Activated CD4-positive, alpha-beta T cell treated with anti-CD3 and anti-CD28 coated beads for 36 hours (primary cell): ENCODE data around the gene PLA2G7. TPM values are rescaled to one million over a fixed set of nuclear protein-coding genes. Genes with fewer than 3 reads are reported as not detected.
A peak's percentile ranks its signal among the peaks of the same experiment; 100 is the strongest.

Source experiments
- ATAC-seq: fragments of 200-7000 bp; cut with Tn5 transposase; one replicate; pipeline ENCODE4 v1.10.0; 2021; ENCODE audit warnings: mild to moderate bottlenecking, moderate library complexity
- CTCF ChIA-PET: fragments of 350-600 bp; sonication (Branson Sonifier 250); formaldehyde crosslinking; loops from one replicate; lab custom pipeline; 2021; ENCODE audit warnings: antibody characterized with exemption; lab: Charles Lee
- POLR2A ChIA-PET: fragments of 350-600 bp; sonication (Branson Sonifier 250); formaldehyde crosslinking; loops from one replicate; lab custom pipeline; 2021; ENCODE audit warnings: antibody characterized with exemption, inconsistent platforms; lab: Charles Lee
- DNase-seq: peaks from one replicate; pipeline ENCODE4 v3.0.0-alpha.2; 2020
- H3K27ac Mint-ChIP-seq: one replicate; pipeline ENCODE4 v1.8.0; 2021; ENCODE audit warnings: mixed read lengths
- H3K27me3 Mint-ChIP-seq: one replicate; pipeline ENCODE4 v1.8.0; 2021; ENCODE audit warnings: mixed read lengths
- H3K36me3 Mint-ChIP-seq: one replicate; pipeline ENCODE4 v1.8.0; 2021; ENCODE audit warnings: low read depth, mixed read lengths
- H3K4me1 Mint-ChIP-seq: one replicate; pipeline ENCODE4 v1.8.0; 2021; ENCODE audit warnings: mixed read lengths
- H3K4me3 Mint-ChIP-seq: one replicate; pipeline ENCODE4 v1.8.0; 2021; ENCODE audit warnings: mild to moderate bottlenecking, moderate library complexity, mixed read lengths
- H3K9me3 Mint-ChIP-seq: one replicate; pipeline ENCODE4 v1.8.0; 2021; ENCODE audit warnings: low read depth, mixed read lengths
- intact Hi-C, 2 experiments: fragments of 100-400 bp; cut with DNase I in 1 of 2; cut with micrococcal nuclease in 1 of 2; formaldehyde crosslinking; loops; one replicate each; pipeline versions ENCODE4 v1.14.2 to v1.15.1; 2022 to 2024; cut with DNase I, micrococcal nuclease
- total RNA-seq, 2 experiments: library from RNA; stranded (reverse); gene quantifications; one replicate each; pipeline ENCODE4 v1.2.3, GENCODE V29; 2021

PLA2G7 gene
- total RNA-seq, 2 experiments from 2014 or later: not detected

GRCh38 chr6:46715141-46715540 lies 20.0 kb downstream of the PLA2G7 start:
- peaks cover 21% of the 10 kb centered on the region for H3K27me3 Mint-ChIP-seq
- DNase-seq: no peak
- POLR2A ChIA-PET: no interaction called here
- no peaks in the 10 kb centered on the region for H3K36me3 Mint-ChIP-seq
- no peak overlapping the region for H3K4me3 Mint-ChIP-seq
- H3K27ac Mint-ChIP-seq: no peak overlapping the region
- no peaks in the 10 kb centered on the region for H3K4me1 Mint-ChIP-seq
- intact Hi-C loops: no loop called here
- CTCF ChIA-PET: no interaction called here
- ATAC-seq: no peak
- no peaks in the 10 kb centered on the region for H3K9me3 Mint-ChIP-seq

GRCh38 chr6:46711491-46711890 lies 23.7 kb downstream of the PLA2G7 start:
- Mint-ChIP-seq H3K4me1 (no peaks in the 10 kb centered on the region), H3K27ac (no peak overlapping the region), H3K4me3 (no peak overlapping the region), H3K9me3 (no peaks in the 10 kb centered on the region), H3K27me3 (peaks cover 20% of the 10 kb centered on the region), H3K36me3 (no peaks in the 10 kb centered on the region)
- CTCF ChIA-PET: interaction anchor here (0.6 kb wide), 1 partner anchor 13 kb away, joined by 3 read pairs; no protein-coding TSS in a partner anchor
- ATAC-seq (no peak), DNase-seq (no peak)
- POLR2A ChIA-PET: no interaction called here
- intact Hi-C loops: no loop called here

- ChIA-PET POLR2A (no interaction called here), CTCF (no interaction called here)
- Mint-ChIP-seq H3K27me3 (peaks cover 31% of the 10 kb centered on the region), H3K4me3 (no peak overlapping the region), H3K4me1 (no peaks in the 10 kb centered on the region), H3K9me3 (no peaks in the 10 kb centered on the region), H3K27ac (no peak overlapping the region), H3K36me3 (no peaks in the 10 kb centered on the region)
- intact Hi-C loops: no loop called here
- ATAC-seq (no peak), DNase-seq (no peak)
These were observed 28.7 kb downstream of the PLA2G7 start for GRCh38 chr6:46706464-46706863.

- Mint-ChIP-seq H3K9me3 (no peaks in the 10 kb centered on the region), H3K4me3 (no peak overlapping the region), H3K36me3 (no peaks in the 10 kb centered on the region), H3K27me3 (peaks cover 28% of the 10 kb centered on the region), H3K27ac (no peak overlapping the region), H3K4me1 (no peaks in the 10 kb centered on the region)
- intact Hi-C loops: loop anchor here in 1 of 2 experiments (5.0 kb wide), 2 partner anchors 78 to 343 kb away; no protein-coding TSS in a partner anchor
- ATAC-seq (peak; percentile 36), DNase-seq (no peak)
- CTCF ChIA-PET: interaction anchor here (0.7 kb wide), 1 partner anchor 442 kb away, joined by 3 read pairs; no protein-coding TSS in a partner anchor
- POLR2A ChIA-PET: no interaction called here
These were observed 30.6 kb downstream of the PLA2G7 start for GRCh38 chr6:46704562-46704961.

- no peak overlapping the region for H3K27ac Mint-ChIP-seq
- no peaks in the 10 kb centered on the region for H3K9me3 Mint-ChIP-seq
- CTCF ChIA-PET: no interaction called here
These were observed 35.2 kb downstream of the PLA2G7 start for GRCh38 chr6:46699970-46700369.

GRCh38 chr6:46690911-46691451 lies 44.2 kb downstream of the PLA2G7 start:
- Mint-ChIP-seq H3K9me3 (no peaks in the 10 kb centered on the region), H3K27me3 (peaks cover 14% of the 10 kb centered on the region), H3K27ac (no peak overlapping the region), H3K4me3 (no peak overlapping the region), H3K36me3 (no peaks in the 10 kb centered on the region), H3K4me1 (no peaks in the 10 kb centered on the region)
- ATAC-seq (no peak), DNase-seq (no peak)
- CTCF ChIA-PET: interaction anchor here (0.6 kb wide), 1 partner anchor 76 kb away, joined by 3 read pairs; no protein-coding TSS in a partner anchor
- intact Hi-C loops: no loop called here
- POLR2A ChIA-PET: interaction anchor here (0.7 kb wide), 1 partner anchor 43 kb away, joined by 3 read pairs; no protein-coding TSS in a partner anchor

More at GRCh38 chr6:46699970-46700369, 35.2 kb downstream of the PLA2G7 start:
- ATAC-seq (no peak), DNase-seq (no peak)
- Mint-ChIP-seq H3K27me3 (peaks cover 27% of the 10 kb centered on the region), H3K4me1 (no peaks in the 10 kb centered on the region), H3K4me3 (no peak overlapping the region), H3K36me3 (no peaks in the 10 kb centered on the region)
- intact Hi-C loops: loop anchor here in 1 of 2 experiments (5.0 kb wide), 2 partner anchors 82 to 347 kb away; no protein-coding TSS in a partner anchor
- POLR2A ChIA-PET: no interaction called here

GRCh38 chr6:46690141-46690755 lies 44.9 kb downstream of the PLA2G7 start:
- ATAC-seq (no peak), DNase-seq (no peak)
- no peaks in the 10 kb centered on the region for H3K4me1 Mint-ChIP-seq
- no peak overlapping the region for H3K27ac Mint-ChIP-seq
- no peaks in the 10 kb centered on the region for H3K9me3 Mint-ChIP-seq
- POLR2A ChIA-PET: interaction anchor here (0.7 kb wide), 1 partner anchor 44 kb away, joined by 3 read pairs; no protein-coding TSS in a partner anchor
- CTCF ChIA-PET: interaction anchor here (0.6 kb wide), 2 partner anchors 70 to 77 kb away, joined by 3 to 5 read pairs; no protein-coding TSS in a partner anchor
- peaks cover 9% of the 10 kb centered on the region for H3K27me3 Mint-ChIP-seq
- intact Hi-C loops: no loop called here
- H3K4me3 Mint-ChIP-seq: no peak overlapping the region
- no peaks in the 10 kb centered on the region for H3K36me3 Mint-ChIP-seq

- no peak overlapping the region for H3K4me3 Mint-ChIP-seq
- CTCF ChIA-PET: interaction anchor here (0.6 kb wide), 1 partner anchor 69 kb away, joined by 5 read pairs; no protein-coding TSS in a partner anchor
These were observed 45.5 kb downstream of the PLA2G7 start for GRCh38 chr6:46689657-46690056.

GRCh38 chr6:46688966-46689335 lies 46.2 kb downstream of the PLA2G7 start:
- no peak overlapping the region for H3K4me3 Mint-ChIP-seq
- POLR2A ChIA-PET: no interaction called here
- peaks cover 9% of the 10 kb centered on the region for H3K27me3 Mint-ChIP-seq
- CTCF ChIA-PET: no interaction called here
- H3K27ac Mint-ChIP-seq: no peak overlapping the region
- H3K36me3 Mint-ChIP-seq: no peaks in the 10 kb centered on the region
- intact Hi-C loops: no loop called here
- H3K9me3 Mint-ChIP-seq: no peaks in the 10 kb centered on the region
- no peak for DNase-seq
- no peaks in the 10 kb centered on the region for H3K4me1 Mint-ChIP-seq
- no peak for ATAC-seq

More at GRCh38 chr6:46689657-46690056, 45.5 kb downstream of the PLA2G7 start:
- no peaks in the 10 kb centered on the region for H3K9me3 Mint-ChIP-seq
- H3K27me3 Mint-ChIP-seq: peaks cover 9% of the 10 kb centered on the region
- no peak for ATAC-seq
- POLR2A ChIA-PET: no interaction called here
- H3K4me1 Mint-ChIP-seq: no peaks in the 10 kb centered on the region
- no peaks in the 10 kb centered on the region for H3K36me3 Mint-ChIP-seq
- H3K27ac Mint-ChIP-seq: no peak overlapping the region
- intact Hi-C loops: no loop called here
- DNase-seq: no peak

- ATAC-seq: no peak
- H3K27ac Mint-ChIP-seq: no peak overlapping the region
- no peak for DNase-seq
- POLR2A ChIA-PET: no interaction called here
- no peaks in the 10 kb centered on the region for H3K4me1 Mint-ChIP-seq
- no peaks in the 10 kb centered on the region for H3K36me3 Mint-ChIP-seq
- H3K9me3 Mint-ChIP-seq: no peaks in the 10 kb centered on the region
- H3K4me3 Mint-ChIP-seq: no peak overlapping the region
- intact Hi-C loops: no loop called here
- CTCF ChIA-PET: no interaction called here
- H3K27me3 Mint-ChIP-seq: peaks cover 6% of the 10 kb centered on the region
These were observed 46.8 kb downstream of the PLA2G7 start for GRCh38 chr6:46688117-46688965.

- intact Hi-C loops: no loop called here
- ChIA-PET CTCF (interaction anchor here (0.6 kb wide), 1 partner anchor 408 kb away, joined by 3 read pairs; no protein-coding TSS in a partner anchor), POLR2A (no interaction called here)
- Mint-ChIP-seq H3K27ac (no peak within 1 kb of the TSS), H3K4me3 (no peak within 1 kb of the TSS), H3K27me3 (peaks cover 5% of the 10 kb centered on the region), H3K36me3 (no peaks in the 10 kb centered on the region), H3K9me3 (no peaks in the 10 kb centered on the region), H3K4me1 (no peaks in the 10 kb centered on the region)
- no peak for ATAC-seq
- DNase-seq: no peak
These were observed 47.5 kb downstream of the PLA2G7 start, which contains the start of gene TDRD6 for GRCh38 chr6:46687619-46688097. TDRD6 (plus strand) TSS chr6:46687885; CDS start chr6:46688129, 244 bp downstream.
